CD4-positive, alpha-beta T cell treated with Interleukin-17A for 1 hour (primary cell): ENCODE measurements around the gene LBX2.
A peak's percentile ranks its signal among the peaks of the same experiment; 100 is the strongest.
"Not testable (repeated sequence)": the region's sequence is repeated elsewhere in the genome, so short reads cannot be mapped to it uniquely, and the experiment has no call there.

Experiments used
- DNase-seq: peaks from one replicate; pipeline ENCODE4 v3.0.0-alpha.2; 2020

Gene LBX2

DNA sequence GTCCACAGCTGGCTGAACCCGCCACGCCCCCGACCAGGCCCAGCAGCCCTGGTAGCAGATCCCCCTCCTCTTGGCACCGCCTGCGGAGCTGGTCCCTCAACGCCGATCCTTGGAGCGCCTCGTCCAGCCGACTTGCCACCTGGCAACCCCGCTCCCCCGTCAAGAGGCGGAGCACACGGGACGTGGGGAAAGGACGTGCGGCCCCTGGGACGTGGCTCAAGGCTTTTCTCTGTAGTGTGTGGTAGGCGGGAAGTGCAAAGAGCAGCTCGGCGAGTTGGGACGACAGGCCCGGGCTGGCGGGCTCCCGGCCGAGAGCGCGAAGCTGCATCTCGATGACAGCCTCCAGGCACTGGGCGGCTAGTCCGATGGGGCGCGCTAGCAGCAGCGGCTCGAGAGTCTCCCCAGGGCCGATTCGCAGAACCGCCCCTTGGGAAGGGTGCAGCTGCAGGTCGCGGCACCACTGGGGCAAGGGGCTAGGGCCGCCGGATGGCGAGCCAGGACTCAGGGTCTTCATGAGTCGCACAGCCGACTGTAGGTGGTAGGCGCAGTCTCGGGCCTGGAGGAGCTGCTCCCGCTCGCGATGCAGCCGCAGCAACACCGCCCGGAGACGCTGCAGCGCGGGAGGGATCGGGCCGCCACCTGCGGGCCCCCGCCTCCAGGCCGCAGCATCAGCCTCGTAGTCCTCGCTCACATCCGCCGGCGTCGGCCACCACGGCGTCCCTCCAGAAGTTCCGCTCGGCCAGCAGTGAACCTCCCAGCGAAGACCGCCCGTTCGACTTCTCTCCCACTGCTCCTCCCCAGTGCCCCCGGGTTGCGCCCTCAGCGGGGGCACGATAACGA, 17.2 kb downstream of the LBX2 start:
- peak; percentile 70 for DNase-seq

DNA sequence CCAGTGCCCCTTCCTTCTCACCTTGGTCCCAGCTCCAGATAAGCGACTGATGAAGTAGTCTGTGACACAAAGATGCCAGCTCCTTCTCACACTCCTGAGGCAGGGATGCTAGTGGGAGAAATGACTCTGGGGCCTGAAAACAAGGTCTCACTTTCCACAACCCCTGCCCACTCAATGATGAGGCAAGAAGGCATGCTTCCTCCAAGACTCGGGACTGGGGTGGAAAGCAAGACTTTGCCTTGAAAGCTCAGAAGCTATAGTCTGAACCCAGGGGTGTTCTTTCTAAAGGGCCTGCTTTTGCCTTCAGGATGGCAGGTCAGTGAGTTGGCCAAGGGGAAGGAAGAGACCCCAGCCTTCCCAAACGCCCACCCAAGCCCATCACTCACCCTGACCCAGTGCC, 18.0 kb downstream of the LBX2 start:
- no peak for DNase-seq

DNA sequence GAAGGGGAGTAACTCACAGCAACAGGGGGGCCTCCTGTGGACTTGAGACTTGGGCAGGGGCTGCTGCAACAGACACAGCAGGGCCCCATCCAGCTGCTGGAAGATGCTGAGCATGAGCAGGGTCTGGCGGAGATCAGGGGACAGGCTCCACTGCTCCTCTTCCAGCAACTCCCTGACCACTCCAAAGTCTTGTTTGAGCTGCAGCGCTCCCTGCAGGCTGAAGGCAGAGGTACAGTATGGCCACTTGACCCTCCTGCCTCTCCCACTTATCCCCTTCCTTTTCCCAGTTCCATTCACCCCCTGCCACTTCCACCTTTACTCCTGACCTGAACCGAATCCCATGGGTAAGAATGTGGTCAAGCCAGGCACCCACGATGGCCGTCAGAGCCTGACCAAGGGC, 24.5 kb downstream of the LBX2 start:
- no peak for DNase-seq

DNA sequence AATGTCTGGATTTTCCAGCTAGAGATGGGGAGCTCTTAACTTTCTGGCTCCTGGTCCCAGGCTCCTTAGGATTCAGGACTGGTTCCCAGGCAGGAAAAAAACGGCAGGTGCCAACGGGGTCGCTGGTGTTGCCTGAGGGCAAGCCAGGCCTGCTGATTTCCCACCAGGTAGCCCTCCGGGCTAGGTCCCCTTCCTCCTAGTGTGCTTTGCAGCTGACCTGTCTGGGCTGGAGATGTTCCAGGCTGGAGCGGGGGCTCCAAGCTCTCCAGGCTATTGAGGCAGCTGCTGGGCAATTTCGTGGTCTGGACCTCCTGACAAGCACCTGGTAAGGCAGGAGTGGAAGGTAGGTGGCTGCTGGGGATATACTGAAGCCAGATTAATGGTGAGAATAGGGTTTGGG, 24.9 kb downstream of the LBX2 start:
- DNase-seq: no peak

DNA sequence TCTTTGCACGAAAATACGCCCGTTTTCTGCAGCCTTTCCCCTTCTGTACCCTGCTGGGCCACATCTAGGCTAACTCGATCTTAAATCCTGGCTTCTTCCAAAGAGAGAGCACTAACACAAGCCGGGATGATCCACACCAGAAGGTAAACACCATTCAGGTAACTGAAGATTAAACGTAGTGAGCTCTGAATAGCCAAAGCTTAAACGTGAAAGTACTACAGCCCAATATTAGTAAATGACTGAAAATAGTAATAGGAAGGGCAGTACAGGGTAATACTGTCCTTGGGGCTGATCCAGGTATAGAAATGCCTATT, 26.5 kb downstream of the LBX2 start:
- DNase-seq: no peak

DNA sequence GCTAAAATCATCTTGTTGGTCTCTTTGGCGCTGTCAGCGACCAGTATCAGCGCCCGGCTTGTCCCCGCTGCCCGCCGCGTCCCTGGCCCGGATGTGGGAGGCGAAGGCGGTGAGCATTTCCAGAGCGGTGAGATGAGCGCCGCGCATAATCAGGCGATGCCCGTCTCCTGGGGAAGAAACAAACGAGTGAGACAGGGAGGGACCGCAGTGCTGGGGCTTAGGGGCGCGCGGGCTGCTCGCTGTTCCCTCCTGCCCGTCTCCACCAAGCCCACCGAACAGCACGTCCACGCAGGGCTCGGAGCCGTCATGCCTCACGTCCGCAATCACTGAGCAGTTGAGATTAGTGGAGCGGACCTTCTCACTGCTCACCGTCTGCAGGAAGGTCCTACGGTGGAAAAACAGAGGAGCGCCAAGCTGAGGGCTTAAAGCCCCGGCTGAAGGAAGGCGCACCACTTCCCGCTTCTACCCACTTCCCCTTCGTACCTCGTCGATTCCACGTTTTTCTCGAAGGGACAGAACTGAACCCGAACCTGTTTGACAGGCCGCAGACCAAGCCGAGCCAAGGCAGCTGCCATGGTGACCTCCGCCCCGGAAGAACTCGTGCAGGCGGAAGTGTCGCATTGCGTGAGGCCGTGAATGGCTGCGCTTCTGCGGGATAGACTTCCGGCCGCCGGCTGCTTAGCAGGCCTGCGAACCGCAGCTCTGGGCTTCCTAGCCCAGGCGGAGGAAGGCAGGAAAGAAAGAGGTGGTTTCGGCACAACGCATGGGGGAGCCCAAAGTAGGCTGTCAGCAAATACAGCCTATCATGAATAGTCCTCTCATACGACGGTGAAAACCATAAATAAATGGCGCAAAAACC, 27.1 kb downstream of the LBX2 start, which contains the start of gene MRPL53:
TSS of gene MRPL53 (minus strand) at position 595 of the 859 bp plus-strand sequence. CDS start at position 575, 20 bp downstream.
- DNase-seq: peak; percentile 96

DNA sequence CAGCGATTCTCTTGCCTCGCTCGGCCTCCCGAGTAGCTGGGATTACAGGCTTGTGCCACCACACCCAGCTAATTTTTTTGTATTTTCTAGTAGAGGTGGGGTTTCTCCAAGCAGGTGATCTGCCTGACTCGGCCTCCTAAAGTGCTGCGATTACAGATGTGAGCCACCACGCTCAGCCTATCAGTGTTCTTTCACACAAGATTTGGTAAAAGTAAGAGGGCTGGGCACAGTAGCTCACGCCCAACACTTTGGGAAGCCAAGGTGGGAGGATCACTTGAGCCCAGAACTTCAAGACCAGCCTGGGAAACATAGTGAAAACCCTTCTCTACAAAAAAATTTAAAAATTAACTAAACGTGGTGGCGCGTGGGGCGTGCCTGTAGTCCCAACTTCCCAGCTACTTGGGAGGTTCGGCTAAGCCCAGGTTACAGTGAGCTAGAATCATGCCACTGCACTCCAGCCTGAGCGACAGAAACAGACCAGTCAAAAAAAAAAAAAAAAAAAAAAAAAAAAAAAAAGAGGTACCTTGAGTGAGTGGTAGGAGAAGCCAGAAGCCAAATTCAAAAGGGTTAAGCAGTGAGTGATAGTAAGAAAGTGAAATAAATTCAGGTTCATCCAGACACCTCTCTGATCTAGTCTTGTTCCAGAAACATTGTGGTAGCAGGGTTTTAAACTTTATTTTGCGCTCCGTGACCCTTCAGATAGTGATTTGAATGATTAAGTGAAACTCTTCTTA, 27.9 kb downstream of the LBX2 start:
- no peak for DNase-seq

DNA sequence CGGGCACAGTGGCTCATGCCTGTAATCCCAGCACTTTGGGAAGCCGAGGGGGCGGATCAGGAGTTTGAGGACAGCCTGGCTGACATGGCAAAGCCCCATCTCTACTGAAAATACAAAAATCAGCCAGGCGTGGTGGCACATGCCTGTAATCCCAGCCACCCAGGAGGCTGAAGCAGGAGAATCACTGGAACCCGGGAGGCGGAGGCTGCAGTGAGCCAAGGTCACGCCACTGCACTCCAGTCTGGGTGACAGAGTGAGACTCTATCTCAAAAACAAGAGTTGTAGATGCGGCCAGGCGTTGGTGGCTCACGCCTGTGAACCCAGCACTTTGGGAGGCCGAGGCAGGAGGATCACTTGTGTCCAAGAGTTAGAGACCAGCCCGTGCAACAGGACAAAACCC, 28.7 kb downstream of the LBX2 start:
- not testable (repeated sequence) for DNase-seq

DNA sequence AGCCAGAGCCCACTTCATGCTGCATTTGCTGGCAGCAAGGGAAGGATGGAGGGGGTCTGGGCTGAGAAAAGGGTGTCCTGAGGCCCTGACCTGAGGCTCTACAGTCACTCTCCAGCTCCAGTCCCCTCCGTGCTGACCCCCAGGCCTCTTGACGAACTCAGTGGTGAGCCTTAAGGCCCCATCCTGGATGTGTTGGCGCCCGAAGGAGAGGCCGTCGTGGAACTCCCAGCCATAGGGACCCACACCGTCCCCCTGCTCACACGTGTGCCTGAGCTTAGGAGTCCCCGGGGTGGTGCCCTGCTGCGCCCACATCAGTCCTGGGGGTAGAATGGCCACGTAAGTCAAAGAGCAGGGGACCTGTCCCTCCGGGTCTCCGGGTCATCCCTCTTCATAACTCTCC, 35.0 kb downstream of the LBX2 start:
- DNase-seq: no peak

DNA sequence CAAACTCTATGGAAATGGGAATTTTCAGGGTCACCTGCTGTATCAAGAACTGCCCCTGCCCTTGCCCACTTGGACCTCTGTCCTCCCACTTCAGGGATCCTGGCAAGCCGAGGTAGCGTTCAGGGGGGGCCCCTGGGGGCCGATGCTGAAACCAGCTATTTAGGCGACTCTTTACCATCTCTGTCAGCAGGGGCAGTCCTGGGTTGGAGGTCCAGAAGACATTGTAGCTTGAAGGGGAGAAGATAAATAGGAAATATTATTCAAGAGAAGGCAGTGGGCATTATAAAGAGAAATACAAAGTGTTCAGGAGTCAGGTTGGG, 36.7 kb downstream of the LBX2 start:
- DNase-seq: no peak

DNA sequence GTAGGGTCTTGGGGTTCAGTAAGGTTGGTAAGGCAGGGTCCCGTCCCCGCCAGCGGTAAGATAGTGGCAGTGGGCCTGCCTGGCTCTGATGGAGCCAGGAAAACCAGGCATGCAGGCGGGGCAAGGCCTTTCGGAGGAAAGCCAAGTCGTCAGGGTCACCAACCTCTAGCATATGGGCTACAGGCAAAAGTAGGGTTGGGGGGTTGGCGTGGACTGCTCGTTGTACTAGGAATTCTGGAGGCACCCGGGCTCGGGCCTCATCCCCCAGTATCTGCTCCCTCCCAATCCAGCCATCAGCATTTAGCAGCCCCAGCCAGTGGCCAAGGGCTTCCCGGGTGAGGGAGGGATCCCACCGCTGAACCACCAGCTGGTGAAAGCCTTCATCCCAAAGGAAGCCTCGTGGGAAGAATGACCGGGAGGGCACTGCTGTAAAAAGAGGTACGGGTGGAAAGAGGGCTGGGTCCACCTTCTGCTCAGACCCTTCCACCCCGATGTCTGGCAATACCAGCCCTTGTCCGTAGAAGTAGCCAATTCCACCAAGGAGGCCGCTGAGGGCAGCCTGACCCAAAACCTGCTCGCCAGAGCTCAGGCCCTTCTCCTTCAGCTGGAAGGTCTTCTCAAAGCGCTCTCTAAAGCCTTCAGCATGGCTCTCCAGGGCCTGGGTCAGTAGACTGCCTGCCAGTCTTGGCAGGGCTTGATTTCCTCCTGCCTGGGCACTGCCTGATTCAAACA, 37.2 kb downstream of the LBX2 start:
- no peak for DNase-seq

DNA sequence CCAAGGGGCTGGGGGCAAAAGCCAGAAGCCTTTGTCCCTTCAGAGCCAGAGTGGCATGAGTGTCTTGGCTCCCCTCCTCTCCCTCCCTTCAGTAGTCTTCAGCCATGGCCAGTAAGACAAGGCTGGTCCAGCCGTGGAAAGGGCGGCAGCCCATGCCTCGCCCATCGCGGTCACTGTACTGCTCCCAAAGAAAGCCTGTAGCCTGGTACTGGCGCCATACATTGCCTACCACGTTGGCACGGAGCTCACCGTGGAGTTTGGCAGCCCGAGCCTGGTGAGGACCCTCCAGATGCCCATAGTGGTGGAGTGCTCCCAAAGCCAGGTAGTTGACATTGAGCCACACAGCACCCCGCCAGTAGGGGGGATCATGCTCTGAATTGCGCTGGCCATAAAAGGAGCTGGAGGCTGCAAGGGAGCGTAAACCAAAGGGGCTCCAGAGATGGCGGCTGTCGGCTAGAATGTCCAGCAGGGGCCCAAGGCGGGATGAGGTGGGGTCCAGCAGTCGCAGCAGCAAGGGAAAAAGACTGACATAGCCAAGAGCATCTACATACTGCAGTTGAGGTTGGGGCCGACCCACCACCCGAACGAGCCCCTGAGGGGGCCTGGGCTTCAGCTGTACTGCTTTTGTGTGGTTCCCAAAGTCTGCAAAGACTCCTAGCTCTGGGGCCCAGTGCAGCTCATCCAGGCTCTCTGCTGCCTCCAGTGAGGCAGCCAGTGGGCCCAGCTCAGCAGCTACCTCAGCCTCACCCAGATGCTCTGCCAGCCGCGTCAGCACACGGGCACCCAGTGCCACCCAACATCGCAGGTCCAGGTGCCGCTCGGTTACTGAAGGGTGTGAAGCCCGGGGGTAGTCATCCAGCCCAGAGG, 38.0 kb downstream of the LBX2 start:
- no peak for DNase-seq

DNA sequence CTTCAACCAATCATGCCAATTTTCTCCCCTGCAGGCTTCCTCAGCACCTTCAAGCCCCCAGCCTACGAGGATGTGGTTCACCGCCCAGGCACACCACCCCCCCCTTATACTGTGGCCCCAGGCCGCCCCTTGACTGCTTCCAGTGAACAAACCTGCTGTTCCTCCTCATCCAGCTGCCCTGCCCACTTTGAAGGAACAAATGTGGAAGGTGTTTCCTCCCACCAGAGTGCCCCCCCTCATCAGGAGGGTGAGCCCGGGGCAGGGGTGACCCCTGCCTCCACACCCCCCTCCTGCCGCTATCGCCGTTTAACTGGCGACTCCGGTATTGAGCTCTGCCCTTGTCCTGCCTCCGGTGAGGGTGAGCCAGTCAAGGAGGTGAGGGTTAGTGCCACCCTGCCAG, 39.2 kb downstream of the LBX2 start:
- not testable (repeated sequence) for DNase-seq

DNA sequence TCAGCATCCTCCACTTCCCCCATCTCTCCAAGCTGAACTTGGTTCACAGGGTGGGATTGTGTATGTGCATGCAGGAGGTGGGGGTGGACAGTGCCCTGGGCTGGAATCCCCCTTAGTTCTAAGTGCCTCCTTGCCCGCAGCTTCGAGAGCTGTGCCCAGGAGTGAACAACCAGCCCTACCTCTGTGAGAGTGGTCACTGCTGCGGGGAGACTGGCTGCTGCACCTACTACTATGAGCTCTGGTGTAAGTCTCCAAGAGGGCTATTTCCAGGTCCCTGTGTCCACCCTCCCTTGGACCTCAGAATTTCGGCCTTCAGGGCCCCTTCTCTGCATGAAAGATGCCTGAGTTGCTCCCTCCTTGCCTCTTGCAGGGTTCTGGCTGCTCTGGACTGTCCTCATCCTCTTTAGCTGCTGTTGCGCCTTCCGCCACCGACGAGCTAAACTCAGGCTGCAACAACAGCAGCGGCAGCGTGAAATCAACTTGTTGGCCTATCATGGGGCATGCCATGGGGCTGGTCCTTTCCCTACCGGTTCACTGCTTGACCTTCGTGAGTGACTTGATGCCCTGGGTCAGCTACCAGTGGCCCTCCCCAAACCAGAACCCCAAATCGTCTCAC, 39.8 kb downstream of the LBX2 start:
- DNase-seq: not testable (repeated sequence)

DNA sequence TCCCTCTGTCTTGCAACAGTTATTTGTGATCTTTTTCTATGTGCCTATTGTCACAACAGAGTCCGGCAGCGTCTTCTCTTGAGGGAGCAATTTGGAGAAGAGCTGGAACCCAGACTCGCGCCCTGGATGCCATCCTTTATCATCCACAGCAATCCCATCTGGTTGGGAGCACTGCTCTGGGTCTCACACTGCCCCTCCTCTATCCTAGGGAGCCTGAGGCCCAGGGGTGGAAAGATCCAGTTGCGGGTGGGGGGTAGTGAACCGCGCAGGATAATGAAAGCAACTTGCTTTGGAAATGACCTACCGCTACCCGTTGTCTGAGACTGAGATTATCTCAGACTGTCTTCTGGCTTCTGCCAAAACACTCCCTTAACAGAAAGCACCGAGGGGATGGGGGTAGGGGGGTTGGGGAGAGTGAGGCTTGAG, 40.5 kb downstream of the LBX2 start:
- no peak for DNase-seq

DNA sequence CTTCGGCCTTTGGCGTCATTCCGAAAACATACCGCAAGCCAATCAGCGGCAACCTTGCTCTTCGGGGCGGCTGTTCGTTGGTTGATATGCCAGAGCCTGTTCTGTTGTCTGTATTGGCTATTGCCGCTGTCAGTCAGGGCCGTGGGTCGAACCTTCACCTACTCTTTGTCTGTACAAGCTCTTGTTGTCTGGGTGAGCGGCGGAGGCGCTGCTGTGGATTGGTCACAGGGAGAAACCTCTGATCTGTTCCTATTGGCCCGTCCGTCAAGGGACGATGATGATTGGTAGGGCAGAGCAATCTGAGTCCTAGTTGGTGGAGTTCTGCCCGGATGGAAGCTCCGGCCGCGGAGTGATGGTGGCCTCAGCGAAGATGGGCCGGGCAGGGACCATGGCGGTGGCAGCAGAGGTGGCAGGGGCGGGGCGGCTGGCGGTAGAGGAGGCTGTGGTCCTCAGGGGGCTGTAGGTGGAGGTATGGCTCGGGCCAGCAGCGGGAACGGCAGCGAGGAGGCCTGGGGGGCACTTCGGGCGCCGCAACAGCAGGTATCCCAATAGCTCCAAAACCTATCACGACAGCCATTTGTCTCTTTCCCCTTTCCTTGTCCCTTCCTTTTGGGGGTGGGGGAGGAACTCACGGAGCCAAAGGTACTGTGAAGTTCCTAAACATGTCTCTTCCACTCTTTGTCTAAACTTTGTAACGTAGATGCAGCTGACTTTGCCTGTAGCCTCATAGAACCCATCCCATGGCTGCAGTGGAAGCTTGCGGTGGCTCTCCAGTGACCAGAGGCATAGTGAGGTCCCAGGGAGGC, 41.1 kb downstream of the LBX2 start, which contains the start of gene WBP1:
TSS of gene WBP1 (plus strand) at position 307 of the 806 bp plus-strand sequence. CDS start at position 472, 165 bp downstream.
- DNase-seq: peak; percentile 100

DNA sequence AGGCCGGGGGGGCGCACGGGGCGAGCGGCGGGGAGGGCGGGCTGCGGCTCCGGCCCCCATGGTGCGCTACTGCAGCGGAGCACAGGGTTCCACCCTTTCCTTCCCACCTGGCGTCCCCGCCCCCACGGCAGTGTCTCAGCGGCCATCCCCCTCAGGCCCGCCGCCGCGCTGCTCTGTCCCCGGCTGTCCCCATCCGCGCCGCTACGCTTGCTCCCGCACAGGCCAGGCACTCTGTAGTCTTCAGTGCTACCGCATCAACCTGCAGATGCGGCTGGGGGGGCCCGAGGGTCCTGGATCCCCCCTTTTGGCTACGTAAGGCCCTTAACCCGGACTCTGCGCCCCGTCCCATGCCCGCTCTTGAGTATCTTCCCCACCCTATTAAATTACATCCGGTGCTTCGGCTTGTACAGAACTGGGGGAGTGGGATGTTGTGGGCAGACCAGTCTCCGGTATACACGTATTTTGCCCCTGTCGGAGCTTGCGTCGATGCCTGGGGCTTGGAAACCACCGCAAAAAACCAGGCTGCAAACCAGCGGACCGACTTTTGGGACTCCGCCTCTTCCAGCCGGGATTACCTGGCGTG, 41.8 kb downstream of the LBX2 start:
- peak; percentile 88 for DNase-seq

DNA sequence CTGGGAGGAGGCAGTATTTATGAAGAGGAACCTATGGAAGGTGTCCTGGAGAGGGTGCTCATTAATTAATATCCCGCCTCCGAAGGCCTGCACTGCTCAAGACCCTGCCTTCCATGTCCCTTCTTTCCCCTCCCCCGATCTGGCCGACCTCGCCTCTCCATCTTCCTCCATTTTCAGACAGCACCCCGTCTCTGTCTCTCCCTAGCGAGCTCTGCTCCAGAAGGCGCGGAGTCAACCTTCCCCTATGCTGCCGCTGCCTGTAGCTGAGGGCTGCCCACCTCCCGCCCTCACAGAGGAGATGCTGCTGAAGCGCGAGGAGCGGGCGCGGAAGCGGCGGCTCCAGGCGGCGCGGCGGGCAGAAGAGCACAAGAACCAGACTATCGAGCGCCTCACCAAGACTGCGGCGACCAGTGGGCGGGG, 42.3 kb downstream of the LBX2 start:
- no peak for DNase-seq

DNA sequence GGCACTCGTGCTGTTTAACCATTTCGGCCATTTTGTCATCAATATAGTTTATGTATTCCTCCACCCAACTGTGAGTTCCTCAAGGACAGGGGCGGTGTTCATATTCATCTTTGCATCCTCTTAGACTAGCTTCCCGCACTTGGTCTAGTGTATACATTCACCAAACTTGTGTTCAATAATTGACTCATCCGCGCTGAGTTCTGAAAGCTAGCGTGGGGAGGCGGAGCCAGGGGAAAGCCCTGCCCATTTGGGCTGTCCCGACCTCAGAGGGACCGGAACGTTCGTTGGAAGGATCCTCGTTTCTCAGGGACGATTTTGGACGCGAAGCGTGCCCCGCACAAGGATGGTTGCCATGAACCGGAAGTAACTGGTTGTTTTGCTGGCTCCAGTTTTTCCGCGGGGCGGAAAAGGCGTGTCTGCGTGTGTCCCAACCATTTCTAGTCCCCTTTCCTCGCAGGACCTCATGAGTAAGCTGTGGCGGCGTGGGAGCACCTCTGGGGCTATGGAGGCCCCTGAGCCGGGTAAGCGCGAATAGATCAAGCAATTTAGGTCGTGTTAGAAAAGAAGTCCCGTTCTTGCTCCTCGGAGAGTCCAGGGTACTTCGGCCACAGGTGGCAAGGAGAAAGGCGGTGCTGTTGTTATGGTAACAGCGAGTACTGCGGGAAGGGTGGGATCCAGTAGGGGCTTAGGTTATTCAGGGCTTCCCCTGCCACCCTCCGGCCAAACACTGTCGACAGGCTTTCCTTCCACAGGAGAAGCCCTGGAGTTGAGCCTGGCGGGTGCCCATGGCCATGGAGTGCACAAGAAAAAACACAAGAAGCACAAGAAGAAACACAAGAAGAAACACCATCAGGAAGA, 44.5 kb downstream of the LBX2 start, which contains the start of gene INO80B:
TSS of gene INO80B (plus strand) at position 434 of the 858 bp plus-strand sequence. CDS start at position 464, 30 bp downstream.
- peak; percentile 99 for DNase-seq
